AG10803 (cell line): Measurements from ENCODE around the gene PMAIP1.

Source experiments
- DNase-seq: peaks from one replicate; pipeline ENCODE4 v3.0.0; 2010; ENCODE audit warnings: low read depth
- H3K4me3 ChIP-seq: 2 replicates; pipeline ENCODE4 v1.5.1; 2011; ENCODE audit warnings: mild to moderate bottlenecking, low read length, control low read depth
- CTCF ChIP-seq: conservative IDR thresholded peaks from 2 replicates; pipeline ENCODE4 v1.5.1; 2011; ENCODE audit warnings: mild to moderate bottlenecking, low read length, control low read depth, inconsistent platforms

PMAIP1 gene

GRCh38 chr18:59928201-59928600 is 28.4 kb downstream of the PMAIP1 start:
- TF ChIP-seq CTCF, result no peak
- DNase-seq, result no peak
- H3K4me3 ChIP-seq, result no peak overlapping the region

- no peak for TF ChIP-seq CTCF
- no peak for DNase-seq
- no peak overlapping the region for H3K4me3 ChIP-seq
These were observed 30.0 kb downstream of the PMAIP1 start for GRCh38 chr18:59929621-59930295.

- TF ChIP-seq CTCF, result no peak
- no peak overlapping the region for H3K4me3 ChIP-seq
- DNase-seq, result peak; percentile 26
These were observed 32.6 kb downstream of the PMAIP1 start for GRCh38 chr18:59932401-59932800.

GRCh38 chr18:59938676-59939075 is 38.9 kb downstream of the PMAIP1 start:
- DNase-seq, result no peak
- no peak overlapping the region for H3K4me3 ChIP-seq
- TF ChIP-seq CTCF, result no peak

GRCh38 chr18:59939127-59939526 is 39.3 kb downstream of the PMAIP1 start:
- no peak overlapping the region for H3K4me3 ChIP-seq
- no peak for TF ChIP-seq CTCF
- DNase-seq, result no peak

GRCh38 chr18:59940068-59940467 is 40.3 kb downstream of the PMAIP1 start:
- no peak overlapping the region for H3K4me3 ChIP-seq
- DNase-seq, result no peak
- no peak for TF ChIP-seq CTCF

- no peak for DNase-seq
- TF ChIP-seq CTCF, result no peak
These were observed 41.5 kb downstream of the PMAIP1 start for GRCh38 chr18:59941331-59941730.

More at GRCh38 chr18:59941331-59941730, 41.5 kb downstream of the PMAIP1 start:
- H3K4me3 ChIP-seq, result no peak overlapping the region
